Neutrophil (primary cell): ENCODE measurements around the gene RARRES2.

ENCODE experiments used
- H3K27ac ChIP-seq: fragments of 200-600 bp; sonication (generic); 2 replicates; pipeline ENCODE4 v1.5.1; 2016; ENCODE audit warnings: mild to moderate bottlenecking, moderate library complexity
- H3K27me3 ChIP-seq: fragments of 200-600 bp; sonication (generic); 2 replicates; pipeline ENCODE4 v1.6.0; 2016; ENCODE audit warnings: mild to moderate bottlenecking
- H3K36me3 ChIP-seq: fragments of 200-600 bp; sonication (generic); 2 replicates; pipeline ENCODE4 v1.5.1; 2017
- H3K4me1 ChIP-seq, 2 experiments: fragments of 200-600 bp in 1 of 2; sonication (generic) in 1 of 2; 1 replicate in 1 of 2; 2 replicates in 1 of 2; pipeline versions ENCODE4 v1.5.1 to v1.6.1; 2013 to 2016; ENCODE audit warnings: low read depth in 1 of 2, low read length in 1 of 2, mild to moderate bottlenecking in 1 of 2, moderate library complexity in 1 of 2; ENCODE audit not compliant: control insufficient read depth in 1 of 2, insufficient read depth in 1 of 2
- H3K4me3 ChIP-seq, 2 experiments: fragments of 200-600 bp in 1 of 2; sonication (generic) in 1 of 2; 1 replicate in 1 of 2; 2 replicates in 1 of 2; pipeline ENCODE4 v1.5.1; 2013 to 2016; ENCODE audit warnings: low read depth in 1 of 2, low read length in 1 of 2, mild to moderate bottlenecking in 1 of 2, moderate library complexity in 1 of 2
- H3K9me3 ChIP-seq: fragments of 200-600 bp; sonication (generic); 2 replicates; pipeline ENCODE4 v1.5.1; 2016
- CTCF ChIP-seq: fragments of 200-600 bp; sonication (generic); IDR thresholded peaks from 2 replicates; pipeline ENCODE4 v1.5.1; 2016; ENCODE audit warnings: antibody characterized with exemption

The RARRES2 gene

GRCh38 chr7:150355666-150356059, 14.2 kb upstream of the RARRES2 start:
- no peaks in the 10 kb centered on the region for H3K36me3 ChIP-seq
- H3K4me3 ChIP-seq: no peak overlapping the region
- H3K27ac ChIP-seq: no peak overlapping the region
- H3K4me1 ChIP-seq: no peaks in the 10 kb centered on the region
- no peaks in the 10 kb centered on the region for H3K9me3 ChIP-seq
- no peak for TF ChIP-seq CTCF
- no peaks in the 10 kb centered on the region for H3K27me3 ChIP-seq

- no peak overlapping the region for H3K27ac ChIP-seq
- H3K9me3 ChIP-seq: no peaks in the 10 kb centered on the region
- no peaks in the 10 kb centered on the region for H3K4me1 ChIP-seq
- no peaks in the 10 kb centered on the region for H3K36me3 ChIP-seq
- H3K27me3 ChIP-seq: peaks cover under 1% of the 10 kb centered on the region
- no peak for TF ChIP-seq CTCF
- no peak overlapping the region for H3K4me3 ChIP-seq
These were observed 10.3 kb upstream of the RARRES2 start for GRCh38 chr7:150351587-150352194.

GRCh38 chr7:150346922-150347321, 5.5 kb upstream of the RARRES2 start:
- H3K9me3 ChIP-seq: peaks cover 8% of the 10 kb centered on the region
- no peak overlapping the region for H3K27ac ChIP-seq
- peaks cover 48% of the 10 kb centered on the region for H3K27me3 ChIP-seq
- no peak for TF ChIP-seq CTCF
- no peaks in the 10 kb centered on the region for H3K36me3 ChIP-seq
- H3K4me3 ChIP-seq: no peak overlapping the region
- no peaks in the 10 kb centered on the region for H3K4me1 ChIP-seq

- TF ChIP-seq CTCF: no peak
- H3K36me3 ChIP-seq: no peaks in the 10 kb centered on the region
- H3K9me3 ChIP-seq: peaks cover 8% of the 10 kb centered on the region
- no peak overlapping the region for H3K27ac ChIP-seq
- H3K4me3 ChIP-seq: no peak overlapping the region
- H3K4me1 ChIP-seq: peaks cover 0 to 6% of the 10 kb centered on the region in 2 experiments
- peaks cover 67% of the 10 kb centered on the region for H3K27me3 ChIP-seq
These were observed 3.6 kb upstream of the RARRES2 start for GRCh38 chr7:150345012-150345411.

GRCh38 chr7:150344299-150344698, 2.9 kb upstream of the RARRES2 start:
- TF ChIP-seq CTCF: no peak

More at GRCh38 chr7:150344299-150344698, 2.9 kb upstream of the RARRES2 start:
- H3K9me3 ChIP-seq: peaks cover 8% of the 10 kb centered on the region
- H3K4me3 ChIP-seq: no peak overlapping the region
- H3K27me3 ChIP-seq: peaks cover 74% of the 10 kb centered on the region
- H3K36me3 ChIP-seq: peaks cover 4% of the 10 kb centered on the region
- peaks cover 0 to 6% of the 10 kb centered on the region in 2 experiments for H3K4me1 ChIP-seq
- H3K27ac ChIP-seq: no peak overlapping the region
